Peyer's patch (tissue), 4 donors: ENCODE data around the gene ZNF492. TPM values are rescaled to one million over a fixed set of nuclear protein-coding genes. Genes with fewer than 3 reads are reported as not detected.
"Not testable (repeated sequence)": the region's sequence is repeated elsewhere in the genome, so short reads cannot be mapped to it uniquely, and the experiment has no call there.

Source experiments
- DNase-seq, 3 donors: peaks; one replicate each; pipeline ENCODE4 v3.0.0-alpha.2; 2017 to 2019
- H3K27ac ChIP-seq, 4 donors: fragments of 200-600 bp; sonication (generic); one replicate each; pipeline ENCODE4 v1.5.1; 2016 to 2019
- H3K27me3 ChIP-seq, 2 donors: fragments of 200-600 bp; sonication (generic); one replicate each; pipeline ENCODE4 v1.5.1; 2019
- H3K36me3 ChIP-seq, 3 donors: fragments of 200-600 bp; sonication (generic); one replicate each; pipeline ENCODE4 v1.5.1; 2016 to 2019
- H3K4me1 ChIP-seq, 4 donors: fragments of 200-600 bp; sonication (generic); one replicate each; pipeline ENCODE4 v1.5.1; 2016 to 2019
- H3K4me3 ChIP-seq, 4 donors: fragments of 200-600 bp; sonication (generic); 1 replicate in 3 of 4; 2 replicates in 1 of 4; pipeline ENCODE4 v1.5.1; 2016 to 2019; ENCODE audit warnings: mild to moderate bottlenecking in 1 of 4
- H3K9me3 ChIP-seq, 4 donors: fragments of 200-600 bp; sonication (generic); one replicate each; pipeline ENCODE4 v1.5.1; 2016 to 2019; ENCODE audit warnings: mild to moderate bottlenecking in 1 of 4
- CTCF ChIP-seq, 6 experiments: fragments of 450-650 bp in 4 of 6; fragments of 200-600 bp in 2 of 6; sonication (generic) in 1 of 6; IDR thresholded peaks; one replicate each; pipeline ENCODE4 v1.5.1; 2017 to 2019; ENCODE audit warnings: antibody characterized with exemption in 6 of 6, mild to moderate bottlenecking in 3 of 6, moderate library complexity in 1 of 6
- POLR2A ChIP-seq, 2 donors: fragments of 450-650 bp; IDR thresholded peaks; one replicate each; pipeline ENCODE4 v1.5.1; 2017; ENCODE audit warnings: antibody characterized with exemption in 2 of 2, mild to moderate bottlenecking in 2 of 2, moderate library complexity in 2 of 2
- small RNA-seq, 2 donors: library from RNA; depleted of rRNA; stranded (forward); fragments of <200 nt; gene quantifications; one replicate each; pipeline ENCODE3, GENCODE V24; 2016
- total RNA-seq, 4 donors: library from RNA; depleted of rRNA; stranded (reverse); fragments of >200 nt; gene quantifications; one replicate each; pipeline ENCODE4 v1.1.0, GENCODE V29; 2016

The ZNF492 gene
- total RNA-seq, 4 donors from 2014 or later = 0.27 to 0.38 TPM; not detected in 2

- Histone ChIP-seq H3K27me3 (no peaks in the 10 kb centered on the region), H3K4me1 (no peaks in the 10 kb centered on the region), H3K9me3 (peaks cover 0 to 9% (median 4%) of the 10 kb centered on the region in 4 donors), H3K27ac (no peak overlapping the region), H3K36me3 (no peaks in the 10 kb centered on the region), H3K4me3 (no peak overlapping the region)
- DNase-seq = no peak
- TF ChIP-seq POLR2A (IDR thresholded peaks at IDR 0.05) = no peak
- no peak for TF ChIP-seq CTCF (IDR thresholded peaks at IDR 0.05)
These were observed 6.6 kb upstream of the ZNF492 start for GRCh38 chr19:22627526-22627925.

DNA sequence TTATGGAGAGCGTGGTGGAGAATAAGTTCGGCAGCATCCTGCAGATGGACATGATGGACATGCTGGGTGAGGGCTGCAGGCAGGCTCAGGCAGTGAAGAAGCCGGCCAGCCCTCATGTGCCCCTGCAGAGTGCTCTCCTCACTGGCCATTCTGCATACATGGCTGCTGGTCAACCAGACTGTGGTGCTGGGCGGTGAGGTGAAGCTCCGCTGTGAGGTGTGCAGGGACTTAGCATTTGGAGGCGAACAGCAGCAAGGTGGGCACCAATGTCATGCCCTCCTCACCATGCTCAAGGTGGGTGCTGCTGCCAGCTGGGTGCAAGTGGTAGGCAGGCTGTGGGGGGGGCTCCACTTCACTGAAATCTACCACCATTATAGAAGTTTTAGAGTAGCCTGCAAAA is 5.7 kb upstream of the ZNF492 start:
- H3K4me1 ChIP-seq = no peaks in the 10 kb centered on the region
- TF ChIP-seq POLR2A (IDR thresholded peaks at IDR 0.05) = no peak
- TF ChIP-seq CTCF (IDR thresholded peaks at IDR 0.05) = no peak
- no peak overlapping the region for H3K27ac ChIP-seq
- no peaks in the 10 kb centered on the region for H3K27me3 ChIP-seq
- H3K9me3 ChIP-seq = peaks cover 0 to 4% (median 1%) of the 10 kb centered on the region in 4 donors
- DNase-seq = no peak
- no peak overlapping the region for H3K4me3 ChIP-seq
- H3K36me3 ChIP-seq = no peaks in the 10 kb centered on the region

DNA sequence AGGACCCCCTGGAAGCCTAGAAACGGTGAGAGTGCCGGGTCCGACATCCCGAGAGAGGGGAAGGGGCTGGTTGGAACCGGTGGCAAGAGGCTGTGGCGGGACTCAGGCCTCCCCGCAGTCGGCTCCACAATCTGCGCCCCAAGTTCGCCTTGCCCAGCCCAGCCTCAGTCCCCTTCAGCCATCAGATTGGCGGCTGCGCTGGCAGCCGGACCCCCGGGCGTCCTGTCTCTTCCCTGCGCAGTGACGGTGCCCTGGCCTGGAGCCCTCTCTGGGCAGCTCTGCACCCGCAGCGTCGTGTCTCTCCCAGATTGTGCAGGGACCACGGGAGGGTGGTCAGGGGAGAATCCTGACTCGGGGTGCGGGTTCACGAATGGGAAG is 315 bp downstream of the ZNF492 start:
- H3K27me3 ChIP-seq = no peaks in the 10 kb centered on the region
- H3K4me1 ChIP-seq = no peaks in the 10 kb centered on the region
- TF ChIP-seq CTCF (IDR thresholded peaks at IDR 0.05) (no peak), POLR2A (IDR thresholded peaks at IDR 0.05) (no peak)
- no peak overlapping the region for H3K27ac ChIP-seq
- no peak for DNase-seq
- no peaks in the 10 kb centered on the region for H3K36me3 ChIP-seq
- H3K4me3 ChIP-seq = peak overlapping the region; percentile 10 to 61 (median 43)
- H3K9me3 ChIP-seq = peaks cover 0 to 8% (median 0%) of the 10 kb centered on the region in 4 donors

GRCh38 chr19:22685493-22685892 is 51.4 kb downstream of the ZNF492 start:
- H3K4me1 ChIP-seq, H3K36me3 ChIP-seq, H3K27ac ChIP-seq, DNase-seq, H3K27me3 ChIP-seq, H3K4me3 ChIP-seq: not testable (repeated sequence)
- peaks cover 0 to 33% (median 0%) of the 10 kb centered on the region in 4 donors for H3K9me3 ChIP-seq

- not testable (repeated sequence) for H3K4me1 ChIP-seq, DNase-seq, H3K4me3 ChIP-seq, H3K27ac ChIP-seq, H3K27me3 ChIP-seq, H3K36me3 ChIP-seq
- peaks cover 0 to 15% (median 5%) of the 10 kb centered on the region in 4 donors for H3K9me3 ChIP-seq
These were observed 68.5 kb downstream of the ZNF492 start for GRCh38 chr19:22702661-22703060.

DNA sequence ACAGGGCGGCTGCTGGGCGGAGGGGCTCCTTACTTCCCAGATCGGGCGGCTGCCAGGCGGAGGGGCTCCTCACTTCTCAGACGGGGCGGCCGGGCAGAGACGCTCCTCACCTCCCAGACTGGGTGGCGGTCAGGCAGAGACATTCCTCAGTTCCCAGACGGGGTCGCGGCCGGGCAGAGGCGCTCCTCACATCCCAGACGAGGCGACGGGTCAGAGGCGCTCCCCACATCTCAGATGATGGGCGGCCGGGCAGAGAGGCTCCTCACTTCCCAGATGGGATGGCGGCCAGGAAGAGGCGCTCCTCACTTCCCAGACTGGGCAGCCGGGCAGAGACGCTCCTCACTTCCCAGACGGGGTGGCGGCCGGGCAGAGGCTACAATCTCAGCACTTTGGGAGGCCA is 69.0 kb downstream of the ZNF492 start:
- H3K36me3 ChIP-seq, H3K27ac ChIP-seq, H3K4me1 ChIP-seq, DNase-seq, H3K4me3 ChIP-seq, H3K27me3 ChIP-seq: not testable (repeated sequence)
- H3K9me3 ChIP-seq = peaks cover 0 to 15% (median 5%) of the 10 kb centered on the region in 4 donors

DNA sequence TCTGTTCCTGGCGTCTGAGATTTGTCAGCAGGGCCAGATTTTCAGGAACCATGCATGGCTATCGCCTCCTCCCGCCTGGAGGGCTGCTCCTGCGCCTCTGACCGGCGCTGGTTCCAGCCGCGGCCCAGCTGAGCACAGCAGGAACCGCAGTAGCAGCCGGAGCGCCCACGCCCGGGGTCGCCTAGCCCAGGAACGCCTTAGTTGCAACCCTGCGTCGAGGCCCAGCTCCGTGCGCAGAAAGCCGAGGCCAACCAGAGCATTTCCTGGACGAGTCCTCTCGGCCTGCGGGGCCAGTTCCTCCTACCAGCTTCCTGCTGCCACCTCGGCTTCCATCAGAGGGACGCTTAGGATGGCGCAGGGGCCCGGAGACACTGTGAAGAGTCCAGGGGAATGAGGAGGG is 74.9 kb downstream of the ZNF492 start:
- H3K27ac ChIP-seq = no peak overlapping the region
- H3K4me1 ChIP-seq = no peaks in the 10 kb centered on the region
- DNase-seq = no peak
- no peak overlapping the region for H3K4me3 ChIP-seq
- no peak for TF ChIP-seq CTCF (IDR thresholded peaks at IDR 0.05)
- TF ChIP-seq POLR2A (IDR thresholded peaks at IDR 0.05) = no peak
- H3K27me3 ChIP-seq = no peaks in the 10 kb centered on the region
- H3K36me3 ChIP-seq = no peaks in the 10 kb centered on the region
- peaks cover 0 to 7% (median 0%) of the 10 kb centered on the region in 4 donors for H3K9me3 ChIP-seq

Small RNA genes lying within 50 kb of the gene (small RNA-seq; reads per million reads assigned to genes)
- gene AC011467.2 = 0 reads per million in 2 donors

Other genes with a start within 250 kb of the ZNF492 start
- gene ZNF98, start 212.0 kb upstream of the ZNF492 start, total RNA-seq = not detected
- not detected for gene ZNF99, start 149.8 kb downstream of the ZNF492 start, total RNA-seq
- gene ZNF723, start 198.0 kb downstream of the ZNF492 start, total RNA-seq = not detected